Breast epithelium (tissue), 3 donors: ENCODE data around the gene BRD7.

Experiments used
- CTCF ChIP-seq, 3 donors: fragments of 450-650 bp; IDR thresholded peaks; one replicate each; pipeline ENCODE4 v1.5.1; 2016 to 2017; ENCODE audit warnings: antibody characterized with exemption in 3 of 3, mild to moderate bottlenecking in 3 of 3, moderate library complexity in 3 of 3
- POLR2A ChIP-seq: fragments of 450-650 bp; IDR thresholded peaks from one replicate; pipeline ENCODE4 v1.6.1; 2016; ENCODE audit warnings: antibody characterized with exemption, mild to moderate bottlenecking, moderate library complexity

- TF ChIP-seq CTCF (IDR thresholded peaks at IDR 0.05) (no peak), POLR2A (no peak)
Measured at GRCh38 chr16:50295541-50296132, 73.2 kb downstream of the BRD7 start.
